ENCODE results near the gene DMC1. TPM values are rescaled to one million over a fixed set of nuclear protein-coding genes. Genes with fewer than 3 reads are reported as not detected.
A peak's percentile ranks its signal among the peaks of the same experiment; 100 is the strongest.

The DMC1 gene
- total RNA-seq, 1 experiment from 2014 or later = 6.8 TPM

DNA sequence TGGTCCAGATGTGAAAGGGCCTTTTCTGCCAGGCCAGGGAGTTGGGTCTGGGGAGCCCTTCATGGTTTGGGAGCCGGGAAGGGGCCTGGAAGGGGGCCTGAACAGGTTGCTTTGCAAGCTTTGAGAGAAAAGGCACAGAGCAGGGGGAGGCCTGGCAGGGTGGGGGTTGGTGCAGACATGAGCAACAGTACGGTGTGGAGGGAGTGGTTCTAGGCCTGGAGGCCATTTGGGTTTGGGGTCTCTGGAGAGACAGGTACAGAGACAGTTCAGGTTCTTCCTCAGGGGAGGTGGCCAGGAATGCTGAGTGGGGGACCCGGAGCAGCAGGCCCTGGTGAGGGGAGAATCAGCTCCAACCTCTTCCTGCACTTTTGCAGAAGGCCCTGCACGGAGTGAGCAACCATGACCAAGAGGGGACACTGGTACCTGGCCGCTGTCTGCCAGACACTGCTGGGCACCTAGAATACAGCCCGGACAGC is 100.6 kb downstream of the DMC1 start:
- H2BK15ac ChIP-seq (ENCODE audit: low read depth, low read length) = no peak overlapping the region
- no peak overlapping the region for H2AFZ ChIP-seq (ENCODE audit: low read length)
- no peak overlapping the region for H3K14ac ChIP-seq (ENCODE audit: insufficient read depth, low read length)
- peaks cover 13 to 28% of the 10 kb centered on the region in 2 experiments for H3K4me1 Mint-ChIP-seq
- no peak overlapping the region for H3K27ac ChIP-seq (ENCODE audit: insufficient read length, low read depth, low read length)
- peaks cover 45% of the 10 kb centered on the region for H3K27me3 Mint-ChIP-seq (ENCODE audit: low read depth)
- peaks cover 9% of the 10 kb centered on the region for H3K23me2 ChIP-seq (ENCODE audit: insufficient read length, low read depth, low read length, poor library complexity, severe bottlenecking)
- no peak overlapping the region for H3K18ac ChIP-seq (ENCODE audit: insufficient read length, low read depth, low read length)
- H2BK120ac ChIP-seq (ENCODE audit: low read depth, low read length, poor library complexity, severe bottlenecking) = no peak overlapping the region
- WGBS (ENCODE audit: extremely low coverage, insufficient read length, low lambda C conversion rate) = no CpG with 5 or more reads among the region's 6 CpGs
- no peak overlapping the region for H4K91ac ChIP-seq (ENCODE audit: insufficient read length, low read depth, low read length)
- no peak overlapping the region for H3K4me2 ChIP-seq (ENCODE audit: insufficient read depth, insufficient read length, low read length)
- no peak for DNase-seq
- H3K4me1 ChIP-seq (ENCODE audit: insufficient read depth, low read length) = no peaks in the 10 kb centered on the region
- H3T11ph ChIP-seq (ENCODE audit: low read length) = no peak overlapping the region
- peak overlapping the region in 1 of 2 experiments; percentile 14; a peak in 1 of 5 replicates for H3K4me3 Mint-ChIP-seq
- H3K9me3 Mint-ChIP-seq = no peaks in the 10 kb centered on the region
- no peak for TF ChIP-seq CTCF (conservative IDR thresholded peaks at IDR 0.05)
- no peaks in the 10 kb centered on the region; the same call in 1 of the 2 replicates for H3K27me3 ChIP-seq (ENCODE audit: insufficient read depth, low read length)
- H2BK12ac ChIP-seq (ENCODE audit: insufficient read length, low read depth, low read length) = no peak overlapping the region
- no peak overlapping the region for H2BK5ac ChIP-seq (ENCODE audit: insufficient read length, low read length)
- no peaks in the 10 kb centered on the region for H3K79me1 ChIP-seq (ENCODE audit: insufficient read depth, low read depth, low read length, poor library complexity, severe bottlenecking)
- no peaks in the 10 kb centered on the region for H3K9me3 ChIP-seq (ENCODE audit: control insufficient read depth, low read depth, low read length)
- H3K27ac Mint-ChIP-seq = peak overlapping the region in 1 of 3 experiments; percentile 35; a peak in 1 of 7 replicates
- H2AK5ac ChIP-seq (ENCODE audit: insufficient read length, low read length) = no peak overlapping the region
- no peak overlapping the region for H3K4ac ChIP-seq (ENCODE audit: low read depth, low read length)
- no peaks in the 10 kb centered on the region for H3K36me3 Mint-ChIP-seq (ENCODE audit: insufficient read depth in 1 of 3, low read depth in 3 of 3)
- no peak overlapping the region for H2BK20ac ChIP-seq (ENCODE audit: low read depth, low read length, poor library complexity, severe bottlenecking)
- no peak overlapping the region for H3K56ac ChIP-seq (ENCODE audit: insufficient read length, low read depth, low read length)
- no peak overlapping the region for H4K8ac ChIP-seq (replicated peaks; ENCODE audit: insufficient read length, low read depth, low read length)
- H4K20me1 ChIP-seq (ENCODE audit: control insufficient read depth, insufficient read depth, insufficient read length) = peaks cover 3% of the 10 kb centered on the region
- H3K23ac ChIP-seq (ENCODE audit: insufficient read length, low read depth, low read length) = no peak overlapping the region
- no peak overlapping the region for H4K5ac ChIP-seq (ENCODE audit: insufficient read length, low read depth, low read length)
- H3K79me2 ChIP-seq (ENCODE audit: insufficient read depth, low read length) = no peaks in the 10 kb centered on the region
- no peak overlapping the region for H3K9ac ChIP-seq (ENCODE audit: extremely low read depth, insufficient read length, low read length)

Other genes with a start within 250 kb of the DMC1 start
- gene KCNJ4, start 115.0 kb downstream of the DMC1 start, total RNA-seq (2021) = 0.88 and 0.92 TPM in 2 replicates
- gene KDELR3, start 102.1 kb downstream of the DMC1 start, total RNA-seq (2021) = 7.2 and 7.3 TPM in 2 replicates
- 529 and 538 TPM in 2 replicates for gene DDX17, start 63.9 kb downstream of the DMC1 start, total RNA-seq (2021)
- gene FAM227A, start 86.2 kb upstream of the DMC1 start, total RNA-seq (2021) = 3.6 and 4.2 TPM in 2 replicates
- gene CBY1, start 86.5 kb upstream of the DMC1 start, total RNA-seq (2021) = 24.8 and 26.6 TPM in 2 replicates
- 128 TPM in 2 replicates for gene TOMM22, start 111.8 kb upstream of the DMC1 start, total RNA-seq (2021)
- gene JOSD1, start 130.8 kb upstream of the DMC1 start, total RNA-seq (2021) = 18.3 and 19.2 TPM in 2 replicates
- 108 TPM in 2 replicates for gene GTPBP1, start 135.8 kb upstream of the DMC1 start, total RNA-seq (2021)
- gene SUN2, start 185.8 kb upstream of the DMC1 start, total RNA-seq (2021) = 12.0 and 12.1 TPM in 2 replicates
- gene DNAL4, start 224.0 kb upstream of the DMC1 start, total RNA-seq (2021) = 8.3 and 8.9 TPM in 2 replicates